Stimulated activated CD8-positive, alpha-beta memory T cell treated with anti-CD3 and anti-CD28 coated beads, Interleukin-7, amount 100 ng/mL, for 48 hours (primary cell): ENCODE data around the gene SMAD5.

Experiments used
- DNase-seq, 2 donors: peaks; one replicate each; pipeline ENCODE4 v3.0.0-alpha.2; 2020; ENCODE audit warnings: low read depth in 1 of 2; ENCODE audit errors: extremely low read depth in 1 of 2

The SMAD5 gene

DNA sequence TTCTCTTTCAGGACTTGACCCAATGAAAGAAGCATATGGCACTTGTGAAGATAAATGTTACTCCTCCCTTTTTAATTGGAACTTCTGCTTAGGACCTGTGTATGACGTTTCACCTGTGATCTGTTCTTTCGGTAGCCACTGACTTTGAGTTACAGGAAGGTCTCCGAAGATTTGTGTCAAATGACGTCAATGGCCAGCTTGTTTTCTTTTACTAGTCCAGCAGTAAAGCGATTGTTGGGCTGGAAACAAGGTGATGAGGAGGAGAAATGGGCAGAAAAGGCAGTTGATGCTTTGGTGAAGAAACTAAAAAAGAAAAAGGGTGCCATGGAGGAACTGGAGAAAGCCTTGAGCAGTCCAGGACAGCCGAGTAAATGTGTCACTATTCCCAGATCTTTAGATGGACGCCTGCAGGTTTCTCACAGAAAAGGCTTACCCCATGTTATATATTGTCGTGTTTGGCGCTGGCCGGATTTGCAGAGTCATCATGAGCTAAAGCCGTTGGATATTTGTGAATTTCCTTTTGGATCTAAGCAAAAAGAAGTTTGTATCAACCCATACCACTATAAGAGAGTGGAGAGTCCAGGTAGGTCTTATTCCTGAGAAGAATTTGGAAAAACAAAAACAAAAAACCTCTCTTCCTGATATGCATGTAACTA, 21.1 kb downstream of the SMAD5 start:
- DNase-seq: no peak

GRCh38 chr5:136155078-136155477, 22.4 kb downstream of the SMAD5 start:
- no peak for DNase-seq

- no peak for DNase-seq
Observed at GRCh38 chr5:136155761-136156160, 23.1 kb downstream of the SMAD5 start.

- no peak for DNase-seq
Observed at GRCh38 chr5:136157514-136157913, 24.9 kb downstream of the SMAD5 start.

GRCh38 chr5:136159457-136159856, 26.8 kb downstream of the SMAD5 start:
- DNase-seq: no peak

DNA sequence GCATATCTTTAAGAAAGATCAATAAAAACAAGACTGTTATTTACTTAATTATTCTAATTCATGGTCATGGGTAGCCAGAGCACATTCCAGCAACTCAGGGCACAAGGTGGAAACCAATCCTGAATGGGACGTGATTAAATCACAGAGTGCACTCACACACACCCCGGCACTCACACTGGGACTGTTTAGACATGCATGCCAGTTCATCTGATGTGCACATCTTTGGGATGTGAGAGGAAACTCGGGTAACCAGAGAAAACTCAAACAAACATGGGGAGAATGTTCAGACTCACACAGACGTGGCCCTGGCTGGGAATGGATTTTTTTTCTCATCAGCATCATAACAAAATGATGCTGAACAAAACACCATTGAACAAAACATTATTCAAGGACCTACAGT, 29.4 kb downstream of the SMAD5 start:
- no peak for DNase-seq

- no peak for DNase-seq
Observed at GRCh38 chr5:136164226-136164625, 31.6 kb downstream of the SMAD5 start.

DNA sequence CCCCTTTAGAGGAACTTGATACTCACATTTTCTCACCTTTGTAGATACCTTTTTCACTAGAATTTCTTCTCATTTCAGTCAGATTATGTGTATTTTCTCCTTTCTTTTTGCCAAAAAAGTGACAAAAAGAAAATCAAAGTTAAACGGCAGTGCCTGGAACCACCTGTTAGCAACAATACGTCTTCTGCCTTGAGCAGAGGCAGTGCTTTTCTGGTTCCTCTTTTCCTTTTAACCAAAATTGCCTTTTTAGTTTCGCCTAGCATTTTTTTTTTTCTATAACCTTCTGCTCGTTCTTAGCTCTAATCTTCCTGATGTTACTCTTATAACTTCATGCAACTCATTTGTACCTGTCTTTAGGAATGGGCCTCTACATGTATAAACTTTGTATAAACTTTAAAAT, 34.3 kb downstream of the SMAD5 start:
- no peak for DNase-seq

GRCh38 chr5:136169218-136169617, 36.6 kb downstream of the SMAD5 start:
- no peak for DNase-seq

DNA sequence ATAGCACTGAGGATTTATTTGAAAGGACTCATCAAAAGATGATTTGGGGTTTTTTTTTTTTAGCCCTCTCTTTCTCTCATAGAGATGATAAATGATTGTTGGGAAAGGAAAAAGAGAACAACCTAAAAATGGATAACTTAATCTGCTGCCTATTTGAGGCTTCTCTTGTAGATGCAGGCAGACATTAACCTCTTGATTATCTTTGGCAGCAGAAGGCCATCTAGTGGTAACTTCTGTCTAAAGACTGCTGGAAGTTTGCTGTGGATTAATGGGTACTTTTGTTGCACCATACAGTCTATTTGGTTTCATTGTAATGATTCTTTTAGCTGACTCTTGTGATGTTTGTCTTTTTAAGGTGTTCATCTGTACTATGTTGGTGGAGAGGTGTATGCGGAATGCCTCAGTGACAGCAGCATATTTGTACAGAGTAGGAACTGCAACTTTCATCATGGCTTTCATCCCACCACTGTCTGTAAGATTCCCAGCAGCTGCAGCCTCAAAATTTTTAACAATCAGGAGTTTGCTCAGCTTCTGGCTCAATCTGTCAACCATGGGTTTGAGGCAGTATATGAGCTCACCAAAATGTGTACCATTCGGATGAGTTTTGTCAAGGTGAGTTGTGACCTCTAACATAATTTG, 41.5 kb downstream of the SMAD5 start:
- no peak for DNase-seq

GRCh38 chr5:136182618-136183017, 50.0 kb downstream of the SMAD5 start:
- DNase-seq: no peak

DNA sequence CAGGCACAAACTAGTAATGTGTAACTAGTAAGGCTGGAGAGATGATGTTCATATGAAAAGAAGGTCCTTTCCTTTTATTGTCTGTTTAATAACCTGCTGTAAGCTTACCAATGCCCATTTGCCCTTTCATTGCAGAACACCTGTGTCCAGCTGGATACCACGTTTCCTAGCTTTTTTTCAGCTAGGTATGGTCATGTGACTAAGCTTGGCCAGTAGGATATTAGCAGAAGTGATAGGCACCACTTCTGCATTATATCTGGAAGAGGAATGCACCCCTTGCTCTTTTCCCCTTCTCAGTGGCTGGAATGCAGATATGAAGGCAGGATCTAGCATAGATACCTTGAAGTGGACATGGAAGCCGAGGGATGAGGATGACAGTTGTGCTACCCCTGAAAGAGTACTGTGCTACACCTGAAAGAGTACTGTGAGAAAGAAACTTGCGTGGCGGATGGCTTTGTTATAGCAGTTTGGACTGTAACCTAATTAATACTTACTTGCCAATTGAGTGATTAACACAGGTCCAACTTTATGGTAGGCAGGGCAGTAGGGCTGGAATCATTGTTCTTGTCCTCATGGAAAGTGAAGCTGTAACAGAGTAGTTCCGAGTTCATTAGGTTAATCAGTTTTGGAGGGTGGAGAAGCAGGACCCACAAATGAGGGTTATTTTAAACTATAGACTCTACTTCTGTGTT, 53.5 kb downstream of the SMAD5 start:
- no peak for DNase-seq

- no peak for DNase-seq
Observed at GRCh38 chr5:136186796-136187195, 54.2 kb downstream of the SMAD5 start.

GRCh38 chr5:136188859-136189258, 56.2 kb downstream of the SMAD5 start:
- no peak for DNase-seq

DNA sequence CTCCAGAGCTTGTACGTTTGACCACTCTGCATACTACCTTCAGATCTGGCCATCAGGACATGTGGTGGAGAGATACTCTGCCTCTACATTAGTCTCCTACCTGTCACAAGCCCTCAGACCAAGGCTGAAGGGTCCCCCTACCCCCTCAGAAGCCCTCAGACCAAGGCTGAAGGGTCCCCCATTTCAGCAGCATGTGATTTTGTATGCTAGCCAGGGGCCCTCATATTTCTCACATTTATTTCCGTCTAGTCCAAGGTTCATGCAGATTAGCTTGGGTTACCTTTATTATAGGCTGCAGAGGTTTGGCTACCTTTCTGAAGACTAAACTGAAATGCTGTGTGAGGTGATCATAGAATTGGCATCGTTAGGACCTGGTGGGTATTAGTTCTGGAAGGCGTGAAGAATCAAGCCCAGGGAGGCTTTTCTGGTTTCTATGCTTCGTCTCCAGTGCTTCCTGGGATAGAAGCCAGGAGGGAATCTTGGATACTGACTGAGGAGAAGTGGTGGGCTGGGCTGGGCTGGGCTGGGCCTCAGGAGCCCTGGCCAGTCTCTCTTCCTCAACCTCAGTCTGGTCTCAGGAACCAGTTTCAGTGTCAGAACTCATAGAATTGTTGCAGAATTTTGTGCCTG, 57.6 kb downstream of the SMAD5 start:
- no peak for DNase-seq

DNA sequence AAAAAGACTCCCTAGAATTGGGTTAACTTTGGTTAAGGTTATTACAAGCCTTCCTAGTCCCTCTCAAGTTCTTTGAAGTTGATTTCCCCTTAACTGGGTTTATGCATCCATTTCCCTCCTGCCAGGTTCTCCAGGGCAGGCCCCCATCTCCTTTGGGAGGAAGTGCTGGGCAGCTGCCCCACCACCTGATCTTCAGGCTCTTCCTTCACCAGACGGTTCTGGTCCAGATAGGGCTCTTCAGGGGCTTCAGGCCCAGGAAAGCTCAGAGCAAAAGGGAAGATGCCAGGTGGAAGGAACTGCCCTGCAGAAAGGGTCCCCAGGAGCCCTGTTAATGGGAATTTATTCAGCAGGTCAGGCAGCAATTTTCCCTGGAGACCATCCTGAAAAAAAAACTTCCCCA, 58.3 kb downstream of the SMAD5 start:
- DNase-seq: no peak

GRCh38 chr5:136191304-136192014, 58.8 kb downstream of the SMAD5 start:
- DNase-seq: no peak

DNA sequence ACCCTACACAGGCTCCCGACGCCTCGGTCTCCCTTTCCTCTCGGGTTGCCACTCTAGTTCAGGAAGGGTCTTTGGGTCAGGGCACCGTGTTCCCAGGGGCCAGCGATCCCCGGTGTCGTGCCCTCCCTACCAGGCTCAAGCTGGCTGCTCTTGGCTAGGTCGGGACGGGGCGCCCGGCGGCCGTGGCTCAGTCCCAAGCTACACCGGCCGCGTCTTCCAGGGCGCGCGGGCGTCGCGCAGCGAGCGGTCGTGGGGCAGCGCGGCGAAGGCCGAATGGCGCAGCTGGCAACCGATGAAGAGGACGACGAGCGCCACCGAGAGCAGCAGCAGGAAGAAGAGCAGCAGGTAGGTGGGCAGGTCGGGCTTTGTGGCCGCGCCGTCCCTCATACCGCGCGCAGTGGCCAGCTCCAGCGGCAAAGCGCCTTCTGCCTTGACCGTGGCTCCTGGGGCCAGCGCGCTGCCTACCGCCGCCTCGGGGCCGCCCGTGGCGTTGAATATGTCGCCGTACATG, 59.4 kb downstream of the SMAD5 start:
- DNase-seq: no peak

DNA sequence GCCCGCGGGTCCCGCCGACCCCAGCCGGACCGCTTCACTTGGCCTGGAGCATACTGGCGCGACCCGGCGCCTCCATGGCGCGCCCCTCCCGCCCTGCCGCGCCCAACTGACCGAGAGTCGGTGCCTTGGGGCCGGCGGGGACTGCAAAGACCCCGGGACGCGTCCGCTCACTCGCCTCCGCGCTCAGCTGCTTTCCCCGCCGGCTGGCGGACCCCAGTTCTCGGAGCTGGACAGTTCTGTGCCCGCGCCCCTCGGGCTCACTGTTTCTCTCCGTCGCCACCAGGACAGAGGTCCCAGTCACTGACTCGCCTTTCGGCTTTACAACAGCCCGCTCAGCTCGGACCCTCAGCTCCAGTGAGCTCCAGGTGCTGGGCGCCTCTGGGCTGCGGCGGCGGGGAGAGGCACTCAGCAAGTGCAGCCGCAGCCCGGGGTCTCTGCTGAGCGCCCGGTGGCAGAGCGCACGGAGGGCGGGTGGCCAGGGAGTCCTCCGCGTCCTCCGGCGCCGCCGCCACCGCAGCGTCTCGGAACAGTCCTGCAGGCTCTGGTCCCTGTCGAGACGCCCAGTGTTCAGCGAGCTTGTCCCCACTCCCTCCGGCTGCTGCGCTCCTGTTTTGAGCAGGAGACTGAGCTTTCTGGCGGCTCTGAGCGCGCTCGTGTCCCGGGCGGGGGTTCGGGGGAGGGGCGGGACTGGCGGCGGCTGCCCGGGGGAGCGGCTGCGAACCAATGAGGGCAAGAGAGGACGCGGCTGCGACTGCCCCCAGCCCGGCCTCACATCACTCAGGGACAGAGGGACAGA, 60.1 kb downstream of the SMAD5 start, which contains the start of gene SMIM32:
SMIM32 (minus strand) TSS at position 637 of the 796 bp plus-strand sequence. CDS start 638 bp downstream, outside the sequence.
- no peak for DNase-seq

- DNase-seq: no peak
Observed at GRCh38 chr5:136193322-136193935, 60.8 kb downstream of the SMAD5 start.
